Ammon's horn (tissue), 1 donor: ENCODE results near the gene EBI3.
"Not testable (repeated sequence)": the region's sequence is repeated elsewhere in the genome, so short reads cannot be mapped to it uniquely, and the experiment has no call there.

Source experiments
- DNase-seq: peaks from one replicate; pipeline ENCODE4 v3.0.0-alpha.2; 2016; ENCODE audit warnings: low spot score

Gene EBI3

DNA sequence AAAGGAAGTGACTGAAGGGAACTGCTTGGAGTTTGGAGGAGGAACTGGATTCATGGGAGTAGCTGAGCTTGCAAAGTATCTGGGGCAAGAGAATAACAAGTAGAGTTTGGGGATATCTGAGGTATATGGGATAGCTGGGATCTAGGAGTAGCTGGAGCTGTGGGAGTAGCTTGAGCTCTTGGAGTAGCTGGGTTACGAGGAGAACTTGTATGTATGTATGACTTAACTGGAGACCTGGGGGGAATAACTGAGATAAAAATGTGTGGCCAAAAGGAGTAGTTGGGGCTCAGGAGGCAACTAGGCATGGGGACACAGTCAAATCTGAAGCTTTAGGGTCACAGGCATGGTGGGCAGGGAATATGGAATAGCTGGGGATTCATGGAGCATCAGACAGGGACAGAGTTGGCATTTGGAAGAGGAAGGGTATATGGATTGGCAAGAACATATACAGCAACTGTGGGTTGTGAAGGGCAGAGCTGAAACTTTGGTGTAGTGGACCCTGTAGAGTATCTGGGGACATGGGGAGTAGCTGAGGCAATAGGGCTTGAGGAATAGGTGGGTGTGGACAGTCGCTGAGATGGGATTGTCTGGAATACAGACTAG, 28.3 kb upstream of the EBI3 start:
- no peak for DNase-seq

DNA sequence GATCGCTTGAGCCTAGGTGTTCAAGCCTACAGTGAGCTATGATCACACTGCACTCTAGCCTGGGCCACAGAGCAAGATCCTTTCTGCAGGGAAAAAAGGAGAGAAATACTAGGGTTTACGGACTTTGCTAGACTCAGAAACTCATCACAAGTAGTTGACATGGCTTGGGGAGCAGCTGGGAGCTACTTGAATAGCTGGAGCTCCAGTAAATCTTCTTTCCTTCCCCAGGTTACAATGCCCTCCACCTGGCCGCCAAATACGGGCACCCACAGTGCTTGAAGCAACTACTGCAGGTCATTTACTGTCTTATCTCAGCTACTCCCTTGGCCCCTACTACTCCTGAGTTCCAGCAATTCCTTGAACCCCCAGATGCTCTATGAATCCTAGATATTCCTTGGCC, 27.5 kb upstream of the EBI3 start:
- no peak for DNase-seq

DNA sequence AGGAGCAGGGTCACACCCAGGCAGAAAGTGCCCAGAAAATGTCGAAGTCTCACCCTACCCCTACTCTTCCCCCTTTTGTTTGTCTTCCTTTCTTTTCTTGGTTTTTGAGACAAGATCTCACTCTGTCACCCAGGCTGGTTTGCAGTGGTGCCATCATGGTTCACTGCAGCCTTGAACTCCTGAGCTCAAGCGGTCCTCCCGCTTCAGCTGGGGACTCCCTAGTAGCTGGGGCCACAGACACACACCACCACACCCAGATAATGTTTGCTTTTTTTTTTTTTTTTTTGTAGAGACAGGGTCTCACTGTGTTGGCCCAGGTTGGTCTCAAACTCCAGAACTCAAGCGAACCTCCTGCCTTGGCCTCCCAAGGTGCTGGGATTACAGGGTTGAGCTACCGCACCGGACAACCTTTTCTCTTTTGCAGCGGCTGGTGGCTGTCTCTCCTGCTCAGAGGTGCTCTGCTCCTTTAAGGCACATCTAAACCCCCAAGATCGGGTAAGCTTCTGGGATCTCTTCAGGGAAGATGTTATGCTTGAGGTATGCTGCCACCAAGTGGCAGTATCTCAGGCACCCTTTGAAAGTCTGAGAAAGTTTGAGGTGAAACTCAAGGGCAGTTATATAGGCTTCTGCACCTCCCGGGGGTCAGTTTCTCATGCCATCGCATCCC, 22.4 kb upstream of the EBI3 start:
- no peak for DNase-seq

- no peak for DNase-seq
Measured at GRCh38 chr19:4208385-4209094, 20.8 kb upstream of the EBI3 start.

- DNase-seq: no peak
Measured at GRCh38 chr19:4210166-4210731, 19.1 kb upstream of the EBI3 start.

DNA sequence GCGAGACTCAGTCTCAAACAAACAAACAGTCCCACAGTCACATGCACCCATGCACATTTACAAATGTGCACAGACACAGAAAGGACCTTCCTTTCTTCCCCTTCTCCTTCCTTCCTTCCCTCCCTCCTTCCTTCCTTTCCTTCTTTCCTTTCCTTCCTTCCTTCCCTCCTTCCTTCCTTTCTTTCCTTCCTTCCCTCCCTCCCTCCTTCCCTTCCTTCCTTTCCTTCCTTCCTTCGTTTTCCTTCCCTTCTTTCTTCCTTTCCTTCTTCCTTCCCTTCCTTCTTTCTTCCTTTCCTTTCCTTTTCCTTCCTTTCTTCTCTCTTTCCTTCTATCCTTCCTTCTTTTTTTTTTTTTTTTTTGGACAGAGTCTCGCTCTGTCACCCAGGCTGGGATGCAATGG, 16.2 kb upstream of the EBI3 start:
- DNase-seq: no peak

DNA sequence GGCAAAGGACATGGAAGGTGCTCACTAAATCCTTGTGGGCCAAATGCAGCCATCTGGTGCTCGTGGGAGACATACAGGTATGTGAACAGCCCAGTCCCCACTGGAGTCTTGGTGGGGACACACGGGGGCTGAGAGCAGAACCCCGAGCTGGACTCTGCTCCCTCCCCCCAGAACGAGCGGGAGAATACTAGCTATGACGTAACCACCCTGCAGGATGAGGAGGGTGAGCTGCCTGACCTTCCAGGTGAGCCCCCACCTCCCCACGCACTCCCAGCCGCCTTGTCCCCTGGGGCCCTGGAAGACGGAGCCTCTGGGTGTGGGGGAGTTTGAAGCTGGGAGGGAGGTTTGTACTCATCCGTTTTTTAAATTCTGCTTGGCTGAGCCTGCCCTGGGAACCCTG, 13.5 kb upstream of the EBI3 start:
- no peak for DNase-seq

DNA sequence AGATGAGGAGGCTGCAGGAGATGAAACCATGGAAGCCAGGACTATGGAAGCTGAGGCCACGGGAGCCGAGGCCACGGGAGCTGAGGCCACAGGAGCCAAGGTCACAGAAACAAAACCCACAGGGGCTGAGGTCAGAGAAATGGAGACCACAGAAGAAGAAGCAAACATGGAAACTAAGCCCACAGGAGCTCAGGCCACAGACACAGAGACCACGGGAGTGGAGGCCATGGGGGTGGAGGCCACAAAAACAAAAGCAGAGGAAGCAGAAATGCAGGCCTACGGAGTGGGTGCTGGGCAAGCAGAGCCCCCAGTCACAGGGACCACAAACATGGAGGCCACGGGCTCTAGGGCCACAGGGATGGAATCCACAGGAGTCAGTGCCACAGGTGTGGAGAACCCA, 12.5 kb upstream of the EBI3 start:
- DNase-seq: no peak

GRCh38 chr19:4217429-4218264, 11.7 kb upstream of the EBI3 start:
- DNase-seq: no peak

DNA sequence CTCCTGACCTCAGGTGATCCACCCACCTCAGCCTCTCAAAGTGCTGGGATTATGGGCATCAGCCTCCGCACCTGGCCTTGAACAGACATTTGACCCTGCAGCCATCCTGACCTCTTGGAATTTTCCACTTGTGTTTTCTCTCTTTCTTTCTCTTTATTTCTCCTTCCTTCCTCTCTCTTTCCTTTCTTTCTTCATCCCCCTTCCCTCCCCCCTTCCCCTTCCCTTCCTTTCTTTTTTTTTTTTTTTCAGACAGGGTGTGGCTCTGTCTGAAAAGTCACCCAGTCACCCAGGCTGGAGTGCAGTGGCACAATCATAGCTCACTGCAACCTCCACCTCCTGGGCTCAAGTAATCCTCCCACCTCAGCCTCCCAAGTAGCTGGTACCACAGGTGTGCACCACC, 10.8 kb upstream of the EBI3 start:
- not testable (repeated sequence) for DNase-seq

DNA sequence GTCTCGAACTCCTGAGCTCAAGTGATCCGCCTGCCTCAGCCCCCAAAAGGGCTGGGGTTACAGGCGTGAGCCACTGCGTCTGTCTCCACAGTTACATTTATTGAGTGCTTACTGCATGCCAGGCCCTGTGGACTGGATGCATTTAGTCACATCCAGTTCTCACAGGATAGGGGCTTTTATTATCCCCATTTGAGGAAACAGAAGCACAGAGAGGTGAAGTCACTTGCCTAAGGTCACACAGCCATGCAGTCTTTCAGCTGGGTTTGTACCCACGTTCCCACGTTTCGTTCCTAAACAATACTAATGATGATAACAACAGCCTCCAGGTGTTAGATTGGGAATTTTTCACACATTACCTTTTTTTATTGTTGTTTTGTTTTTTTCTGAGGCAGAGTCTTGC, 9.1 kb upstream of the EBI3 start:
- DNase-seq: no peak

DNA sequence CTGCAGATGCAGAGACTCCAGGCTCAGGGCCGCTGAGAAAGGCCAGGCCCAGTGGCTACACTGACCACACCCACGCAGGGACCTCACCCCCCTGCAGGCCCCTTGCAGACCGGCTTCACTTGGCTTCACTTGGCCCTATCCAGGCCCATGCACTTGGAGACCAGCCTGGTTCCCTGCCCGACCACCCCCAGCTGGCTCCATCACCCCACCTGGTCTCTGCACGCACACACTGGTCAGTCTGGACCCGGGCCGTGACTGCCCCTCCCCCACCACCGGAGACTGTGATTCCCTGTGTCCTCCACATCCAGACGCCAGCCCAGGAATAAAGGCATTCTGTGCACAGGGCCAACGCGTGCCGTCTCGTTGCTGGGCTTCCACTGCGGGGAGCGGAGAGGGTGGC, 4.9 kb upstream of the EBI3 start:
- no peak for DNase-seq

- DNase-seq: no peak
Measured at GRCh38 chr19:4225885-4226284, 3.4 kb upstream of the EBI3 start.

DNA sequence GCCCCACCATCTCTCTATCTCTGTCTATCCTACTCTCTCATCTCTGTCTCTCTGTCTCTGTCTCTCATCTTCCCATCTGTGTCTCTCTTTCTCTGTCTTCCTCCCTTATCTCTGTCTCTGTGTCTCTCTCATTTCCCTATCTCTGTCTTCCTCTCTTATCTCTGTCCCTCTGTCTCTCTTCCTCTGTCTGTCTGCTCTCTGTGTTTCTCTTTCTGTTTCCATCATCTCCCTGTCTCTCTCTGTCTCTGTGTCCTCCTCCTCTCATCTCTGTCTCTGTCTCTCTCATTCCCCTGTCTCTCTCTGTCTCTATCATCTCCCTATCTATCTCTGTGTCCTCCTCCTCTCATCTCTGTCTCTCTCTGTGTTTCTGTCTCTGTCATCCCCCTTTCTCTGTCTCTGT, 1.6 kb upstream of the EBI3 start:
- DNase-seq: no peak

- DNase-seq: no peak
Measured at GRCh38 chr19:4228765-4229178, 551 bp upstream of the EBI3 start.

DNA sequence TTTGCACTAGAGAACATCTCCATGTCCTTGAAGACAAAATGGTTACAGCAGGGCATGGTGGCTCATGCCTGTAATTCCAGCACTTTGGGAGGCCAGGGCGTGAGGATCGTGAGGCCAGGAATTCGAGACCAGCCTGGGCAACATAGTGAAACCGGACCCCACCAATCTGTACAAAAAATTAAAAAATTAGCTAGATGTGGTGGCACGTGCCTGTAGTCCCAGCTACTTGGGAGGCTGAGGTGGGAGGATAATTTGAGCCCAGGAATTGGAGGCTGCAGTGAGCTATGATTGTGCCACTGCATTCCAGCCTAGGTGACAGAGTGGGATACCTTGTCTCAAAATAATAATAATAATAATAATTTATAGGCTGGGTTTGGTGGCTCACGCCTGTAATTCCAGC, 914 bp downstream of the EBI3 start:
- DNase-seq: not testable (repeated sequence)

- DNase-seq: not testable (repeated sequence)
Measured at GRCh38 chr19:4231521-4231920, 2.2 kb downstream of the EBI3 start.

GRCh38 chr19:4232139-4232538, 2.8 kb downstream of the EBI3 start:
- not testable (repeated sequence) for DNase-seq

DNA sequence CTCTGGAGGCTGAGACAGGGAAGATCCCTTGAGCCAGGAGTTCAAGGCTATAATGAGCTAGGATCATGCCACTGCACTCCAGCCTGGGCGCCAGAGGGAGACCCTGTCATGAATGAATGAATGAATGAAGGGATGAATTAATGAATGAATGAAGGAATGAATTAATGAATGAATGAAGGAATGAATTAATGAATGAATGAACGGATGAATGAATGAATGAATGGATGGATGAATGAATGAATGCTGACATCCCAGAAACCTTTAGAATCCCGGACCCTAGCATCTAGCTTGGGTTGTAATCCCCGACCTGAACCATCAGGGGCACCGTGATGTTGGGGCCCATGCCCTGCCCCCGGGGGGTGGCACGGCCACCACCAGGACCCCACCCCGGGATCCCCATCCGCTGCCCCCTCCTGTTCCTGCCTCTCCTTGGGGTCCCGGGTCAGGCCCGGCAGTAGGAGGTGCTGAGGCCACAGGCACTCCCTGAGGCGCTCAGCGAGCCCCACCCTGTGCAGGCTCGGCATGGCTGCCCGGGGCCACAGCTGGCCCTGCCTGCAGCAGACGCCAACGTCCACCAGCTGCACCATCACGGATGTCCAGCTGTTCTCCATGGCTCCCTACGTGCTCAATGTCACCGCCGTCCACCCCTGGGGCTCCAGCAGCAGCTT, 3.4 kb downstream of the EBI3 start:
- DNase-seq: no peak

GRCh38 chr19:4233282-4233853, 4.0 kb downstream of the EBI3 start:
- no peak for DNase-seq

DNA sequence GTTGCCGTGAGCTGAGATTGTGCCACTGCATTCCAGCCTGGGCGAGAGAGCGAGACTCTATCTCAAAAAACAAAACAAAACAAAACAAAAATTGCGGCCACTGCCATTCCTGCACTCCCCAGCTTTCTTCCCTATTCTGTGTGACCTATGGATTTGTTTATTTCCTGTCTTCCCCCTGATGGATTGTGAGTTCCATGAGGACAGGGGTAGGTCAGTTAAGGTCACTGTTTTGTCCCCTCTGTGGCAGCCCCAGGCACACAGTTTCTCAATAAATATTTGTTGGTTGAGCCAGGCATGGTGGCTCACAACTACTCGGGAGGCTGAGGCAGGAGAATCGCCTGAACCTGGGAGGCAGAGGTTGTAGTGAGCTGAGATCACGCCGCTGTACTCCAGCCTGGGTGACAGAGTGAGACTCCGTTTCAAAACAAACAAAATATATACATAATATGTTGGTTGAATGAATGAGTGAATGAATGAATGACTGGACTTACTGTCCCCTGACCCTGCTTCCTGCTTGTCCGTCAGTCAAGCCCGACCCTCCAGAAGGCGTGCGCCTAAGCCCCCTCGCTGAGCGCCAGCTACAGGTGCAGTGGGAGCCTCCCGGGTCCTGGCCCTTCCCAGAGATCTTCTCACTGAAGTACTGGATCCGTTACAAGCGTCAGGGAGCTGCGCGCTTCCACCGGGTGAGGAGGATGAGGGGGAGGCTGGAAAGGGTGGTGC, 5.0 kb downstream of the EBI3 start:
- no peak for DNase-seq
